ENCODE measurements around the gene SMYD1.
A peak's percentile ranks its signal among the peaks of the same experiment; 100 is the strongest.

SMYD1 gene

DNA sequence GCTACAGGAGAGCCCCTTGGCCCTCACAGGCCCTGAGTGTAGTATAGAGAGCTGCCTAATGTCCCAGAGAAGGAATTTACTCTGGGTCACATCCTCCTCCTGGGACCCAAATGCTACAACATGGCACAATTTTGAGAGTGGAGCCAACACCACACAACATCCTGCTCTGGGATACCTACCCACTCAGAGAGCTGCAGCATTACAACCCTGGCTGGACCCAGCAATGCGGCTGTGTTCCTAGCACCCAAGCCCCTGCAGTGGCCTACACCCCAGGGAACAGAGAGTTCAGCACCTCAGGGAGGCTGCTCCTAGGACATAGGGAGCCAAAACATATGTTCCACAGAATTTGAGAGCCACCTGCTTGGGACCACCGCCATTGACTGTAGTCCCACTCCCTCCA lies 79.5 kb downstream of the SMYD1 start:
- DNase-seq, result no peak

DNA sequence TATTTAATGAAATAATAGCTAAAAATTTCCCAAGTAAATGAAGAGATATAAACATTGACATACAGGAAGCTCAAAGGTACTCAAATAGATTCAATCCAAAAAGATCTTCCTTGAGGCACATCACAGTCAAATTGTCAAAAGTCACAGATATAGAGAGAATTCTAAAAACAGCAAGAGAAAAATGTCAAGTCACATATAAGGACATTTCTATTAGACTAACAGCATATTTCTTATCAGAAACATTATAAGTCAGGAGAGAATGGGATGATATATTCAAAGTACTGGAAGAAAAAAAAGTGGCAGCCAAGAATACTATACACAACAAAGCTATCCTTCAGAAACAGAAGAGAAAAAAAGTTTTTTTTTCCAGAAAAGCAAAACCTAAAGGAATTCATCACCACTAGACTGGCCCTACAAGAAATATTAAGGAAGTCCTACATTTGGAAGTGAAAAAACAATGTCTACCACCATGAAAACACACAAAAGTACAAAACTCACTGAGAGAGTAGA lies 81.4 kb downstream of the SMYD1 start:
- no peak for DNase-seq

DNA sequence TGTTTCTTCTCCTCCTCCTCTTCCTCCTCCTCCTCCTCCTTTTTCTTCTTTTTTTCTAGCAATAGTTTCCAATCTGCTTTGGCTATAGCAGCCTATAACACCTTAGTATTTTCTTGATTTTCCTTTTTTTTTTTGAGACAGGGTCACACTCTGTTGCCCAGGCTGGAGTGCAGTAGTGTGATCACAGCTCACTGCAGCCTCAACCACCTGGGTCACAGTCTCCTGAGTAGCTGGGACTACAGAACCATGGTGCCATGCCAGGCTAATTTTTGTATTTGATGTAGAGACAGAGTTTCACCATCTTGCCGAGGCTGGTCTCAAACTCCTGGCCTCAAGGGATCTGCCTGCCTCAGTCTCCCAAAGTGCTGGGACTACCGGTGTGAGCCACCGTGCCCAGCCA lies 91.9 kb downstream of the SMYD1 start:
- no peak for DNase-seq

DNA sequence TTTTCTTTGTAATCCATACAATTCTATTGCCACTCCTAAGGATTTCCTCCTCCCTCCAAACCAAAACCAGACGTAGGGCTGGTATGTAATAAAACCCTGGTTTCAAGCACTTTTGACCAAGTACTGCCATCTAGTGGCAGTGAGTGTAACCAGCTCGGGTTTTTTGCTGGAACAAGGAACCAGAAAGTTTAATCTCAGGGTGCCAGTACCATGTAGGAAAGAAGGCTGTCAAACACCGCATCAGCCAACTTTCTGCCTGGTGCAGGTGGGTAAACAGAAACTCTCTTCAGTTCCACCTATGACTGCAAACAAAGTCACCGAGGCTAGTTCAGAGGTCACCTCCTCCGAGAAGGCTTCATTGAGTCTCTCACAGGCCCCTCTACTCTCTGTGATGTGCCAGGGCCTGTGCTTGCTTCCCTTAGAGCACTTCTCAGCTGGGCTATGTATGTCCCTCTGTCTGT lies 92.4 kb downstream of the SMYD1 start:
- DNase-seq, result peak; percentile 12

DNA sequence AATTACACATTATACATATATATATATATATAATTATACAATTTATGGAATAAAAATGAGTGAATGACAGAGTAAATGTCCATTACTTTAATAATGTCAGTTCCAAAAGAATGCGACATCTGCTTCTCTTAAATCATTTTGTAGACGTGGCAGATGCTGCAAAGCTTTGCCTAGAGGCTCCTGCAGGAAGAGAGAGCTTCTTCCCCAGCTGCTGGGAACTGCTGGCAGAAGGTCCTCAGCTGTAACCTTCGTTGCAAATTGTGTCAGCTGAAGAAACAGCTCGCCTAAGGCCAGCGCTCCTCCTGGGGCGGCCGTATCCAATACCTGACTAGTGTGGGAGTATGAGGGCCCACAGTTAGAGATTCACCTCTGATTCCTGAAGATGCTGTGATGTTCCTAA lies 92.9 kb downstream of the SMYD1 start:
- DNase-seq, result no peak

DNA sequence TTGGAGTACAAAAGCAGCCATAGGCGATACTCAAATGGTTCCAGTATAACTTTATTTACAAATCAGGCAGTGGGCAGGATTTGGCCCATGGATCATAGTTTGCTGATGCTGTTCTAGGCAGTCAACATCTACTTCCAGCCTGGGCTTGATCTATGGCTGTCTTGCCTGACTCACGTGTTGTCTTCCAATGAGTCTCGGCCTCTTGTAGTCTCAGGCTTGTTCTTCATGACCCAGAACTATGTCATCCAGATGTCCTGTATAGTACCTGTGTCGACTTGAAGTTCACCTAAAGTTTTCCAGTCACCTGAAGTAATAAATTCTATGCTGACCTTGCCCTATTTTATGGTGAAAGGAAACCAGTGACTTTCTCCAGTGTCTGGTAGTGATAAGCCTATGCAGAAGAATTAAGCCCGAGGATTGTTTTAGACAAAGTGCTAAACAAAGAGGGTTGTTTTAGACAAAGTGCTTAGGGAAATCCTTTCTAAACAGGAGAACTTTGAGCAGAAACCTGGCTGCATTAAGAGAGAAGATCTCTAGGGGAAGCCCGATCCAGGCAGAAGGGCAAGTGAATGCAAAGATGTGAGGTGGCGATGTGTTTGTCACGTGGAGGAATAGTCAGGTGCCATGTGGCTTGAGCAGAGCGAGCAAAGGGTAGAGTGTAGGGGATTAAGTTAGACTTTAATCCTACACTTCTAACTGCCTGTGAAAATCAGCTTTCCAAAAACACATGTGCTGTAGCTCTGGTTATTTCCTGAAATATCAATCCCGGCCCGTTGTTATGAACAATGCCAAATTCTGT lies 94.0 kb downstream of the SMYD1 start:
- no peak for DNase-seq

All from stimulated activated naive CD4-positive, alpha-beta T cell treated with Interleukin-2 at 50 U/mL for 16 hours (primary cell).